ENCODE measurements around the gene NRCAM. TPM values are rescaled to one million over a fixed set of nuclear protein-coding genes. Genes with fewer than 3 reads are reported as not detected.

The NRCAM gene
- polyA plus RNA-seq, 3 donors = not detected

DNA sequence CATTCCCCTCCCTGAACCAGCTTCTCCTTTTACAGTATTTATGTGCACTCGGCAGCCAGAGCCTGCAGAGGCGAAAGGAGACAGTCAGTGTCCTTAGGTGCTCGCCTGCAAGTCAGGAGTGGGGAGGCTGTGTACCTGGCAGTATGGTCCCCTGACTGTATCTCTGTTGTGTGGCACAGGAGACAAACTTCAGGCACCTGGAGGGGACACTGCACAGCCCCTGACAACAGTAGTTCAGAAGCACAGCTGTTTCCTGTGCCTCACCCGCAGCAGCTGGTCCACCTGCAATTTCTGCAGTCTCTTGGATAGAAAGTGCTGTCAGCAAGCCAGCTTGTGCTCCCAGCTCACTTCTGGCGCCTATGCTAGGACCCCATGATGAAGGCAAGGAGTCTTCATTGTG lies 252.7 kb downstream of the NRCAM start:
- no peaks in the 10 kb centered on the region for H4K20me1 ChIP-seq (ENCODE audit: insufficient read depth, low read length)
- H3K4me2 ChIP-seq (replicated peaks; ENCODE audit: extremely low read depth, low read length, poor library complexity, severe bottlenecking) = no peak overlapping the region
- H2AFZ ChIP-seq (ENCODE audit: insufficient read depth, low read depth, low read length, poor library complexity, severe bottlenecking) = no peak overlapping the region
- no peaks in the 10 kb centered on the region for H3K9me3 ChIP-seq (replicated peaks in 1 of 2; ENCODE audit: control insufficient read depth in 1 of 2, insufficient read depth in 1 of 2, low read length in 2 of 2)
- Mint-ChIP-seq H3K27me3 (ENCODE audit: low read depth in 3 of 3) (peaks cover 0 to 1% (median 0%) of the 10 kb centered on the region in 3 donors), H3K27ac (no peak overlapping the region), H3K36me3 (no peaks in the 10 kb centered on the region), H3K4me1 (no peaks in the 10 kb centered on the region), H3K4me3 (no peak overlapping the region), H3K9me3 (peaks cover 0 to 1% (median 0%) of the 10 kb centered on the region in 7 donors)
- no peaks in the 10 kb centered on the region for H3K79me2 ChIP-seq (ENCODE audit: insufficient read depth, low read length)
- WGBS (ENCODE audit: insufficient coverage) = 48% methylated on average over 4 of the region's 5 CpGs
- no peak for DNase-seq
- H3K4me1 ChIP-seq (ENCODE audit: control insufficient read depth in 1 of 2, insufficient read depth in 2 of 2, low read length in 2 of 2) = no peaks in the 10 kb centered on the region
- no peak overlapping the region for H3K9ac ChIP-seq (ENCODE audit: insufficient read depth, low read length, poor library complexity, severe bottlenecking)
- no peaks in the 10 kb centered on the region for H3K27me3 ChIP-seq (ENCODE audit: control insufficient read depth in 2 of 2, insufficient read depth in 2 of 2, low read length in 2 of 2)
- no peaks in the 10 kb centered on the region for H3K36me3 ChIP-seq (replicated peaks in 1 of 2; ENCODE audit: control insufficient read depth in 1 of 2, insufficient read depth in 2 of 2, low read length in 2 of 2)
- H3K27ac ChIP-seq (ENCODE audit: low read depth in 1 of 2, low read length in 2 of 2) = no peak overlapping the region
- TF ChIP-seq, protein P1, sequence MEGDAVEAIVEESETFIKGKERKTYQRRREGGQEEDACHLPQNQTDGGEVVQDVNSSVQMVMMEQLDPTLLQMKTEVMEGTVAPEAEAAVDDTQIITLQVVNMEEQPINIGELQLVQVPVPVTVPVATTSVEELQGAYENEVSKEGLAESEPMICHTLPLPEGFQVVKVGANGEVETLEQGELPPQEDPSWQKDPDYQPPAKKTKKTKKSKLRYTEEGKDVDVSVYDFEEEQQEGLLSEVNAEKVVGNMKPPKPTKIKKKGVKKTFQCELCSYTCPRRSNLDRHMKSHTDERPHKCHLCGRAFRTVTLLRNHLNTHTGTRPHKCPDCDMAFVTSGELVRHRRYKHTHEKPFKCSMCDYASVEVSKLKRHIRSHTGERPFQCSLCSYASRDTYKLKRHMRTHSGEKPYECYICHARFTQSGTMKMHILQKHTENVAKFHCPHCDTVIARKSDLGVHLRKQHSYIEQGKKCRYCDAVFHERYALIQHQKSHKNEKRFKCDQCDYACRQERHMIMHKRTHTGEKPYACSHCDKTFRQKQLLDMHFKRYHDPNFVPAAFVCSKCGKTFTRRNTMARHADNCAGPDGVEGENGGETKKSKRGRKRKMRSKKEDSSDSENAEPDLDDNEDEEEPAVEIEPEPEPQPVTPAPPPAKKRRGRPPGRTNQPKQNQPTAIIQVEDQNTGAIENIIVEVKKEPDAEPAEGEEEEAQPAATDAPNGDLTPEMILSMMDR (IDR thresholded peaks at IDR 0.05) = no peak
- no peak overlapping the region for H3K4me3 ChIP-seq (replicated peaks in 1 of 3; ENCODE audit: low read depth in 2 of 3, low read length in 3 of 3)
- intact Hi-C loops (cut with micrococcal nuclease) = no loop called here

DNA sequence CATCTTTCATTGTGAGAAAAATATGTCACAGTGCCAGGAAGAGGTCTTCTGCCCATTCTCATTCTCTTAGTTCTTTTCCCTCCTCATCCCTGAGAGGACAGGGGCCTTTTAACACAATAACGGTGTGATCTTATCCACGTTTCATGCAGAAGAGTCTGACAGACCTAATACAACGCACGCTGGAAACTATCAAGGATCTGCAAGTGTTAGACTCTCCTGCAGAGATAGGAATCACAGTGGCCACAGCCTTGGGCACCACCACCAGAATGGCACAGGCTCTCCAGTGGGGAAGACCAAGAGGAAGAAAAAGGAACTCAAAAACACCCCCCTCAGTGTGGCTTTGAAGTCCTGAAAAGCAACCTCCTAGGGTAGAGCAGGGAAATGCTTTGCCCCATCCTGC lies 253.5 kb downstream of the NRCAM start:
- no peaks in the 10 kb centered on the region for H3K79me2 ChIP-seq (ENCODE audit: insufficient read depth, low read length)
- H3K36me3 ChIP-seq (replicated peaks in 1 of 2; ENCODE audit: control insufficient read depth in 1 of 2, insufficient read depth in 2 of 2, low read length in 2 of 2) = no peaks in the 10 kb centered on the region
- no peak for DNase-seq
- H3K4me3 ChIP-seq (replicated peaks in 1 of 3; ENCODE audit: low read depth in 2 of 3, low read length in 3 of 3) = no peak overlapping the region
- H3K9ac ChIP-seq (ENCODE audit: insufficient read depth, low read length, poor library complexity, severe bottlenecking) = no peak overlapping the region
- no peaks in the 10 kb centered on the region for H4K20me1 ChIP-seq (ENCODE audit: insufficient read depth, low read length)
- no peaks in the 10 kb centered on the region for H3K27me3 ChIP-seq (ENCODE audit: control insufficient read depth in 2 of 2, insufficient read depth in 2 of 2, low read length in 2 of 2)
- TF ChIP-seq, protein P1 (IDR thresholded peaks at IDR 0.05) = no peak
- Mint-ChIP-seq H3K4me1 (no peaks in the 10 kb centered on the region), H3K4me3 (no peak overlapping the region), H3K27me3 (ENCODE audit: low read depth in 3 of 3) (peaks cover 0 to 1% (median 0%) of the 10 kb centered on the region in 3 donors), H3K27ac (no peak overlapping the region), H3K36me3 (no peaks in the 10 kb centered on the region), H3K9me3 (peaks cover 0 to 1% (median 0%) of the 10 kb centered on the region in 7 donors)
- intact Hi-C loops (cut with micrococcal nuclease) = no loop called here
- H3K4me1 ChIP-seq (ENCODE audit: control insufficient read depth in 1 of 2, insufficient read depth in 2 of 2, low read length in 2 of 2) = no peaks in the 10 kb centered on the region
- no peak overlapping the region for H3K27ac ChIP-seq (ENCODE audit: low read depth in 1 of 2, low read length in 2 of 2)
- no peaks in the 10 kb centered on the region for H3K9me3 ChIP-seq (replicated peaks in 1 of 2; ENCODE audit: control insufficient read depth in 1 of 2, insufficient read depth in 1 of 2, low read length in 2 of 2)
- no peak overlapping the region for H3K4me2 ChIP-seq (replicated peaks; ENCODE audit: extremely low read depth, low read length, poor library complexity, severe bottlenecking)
- no peak overlapping the region for H2AFZ ChIP-seq (ENCODE audit: insufficient read depth, low read depth, low read length, poor library complexity, severe bottlenecking)
- WGBS (ENCODE audit: insufficient coverage) = 77% methylated on average over 4 of the region's 4 CpGs

All from CD14-positive monocyte (primary cell).